ENCODE results near the gene SLC25A6.

DNA sequence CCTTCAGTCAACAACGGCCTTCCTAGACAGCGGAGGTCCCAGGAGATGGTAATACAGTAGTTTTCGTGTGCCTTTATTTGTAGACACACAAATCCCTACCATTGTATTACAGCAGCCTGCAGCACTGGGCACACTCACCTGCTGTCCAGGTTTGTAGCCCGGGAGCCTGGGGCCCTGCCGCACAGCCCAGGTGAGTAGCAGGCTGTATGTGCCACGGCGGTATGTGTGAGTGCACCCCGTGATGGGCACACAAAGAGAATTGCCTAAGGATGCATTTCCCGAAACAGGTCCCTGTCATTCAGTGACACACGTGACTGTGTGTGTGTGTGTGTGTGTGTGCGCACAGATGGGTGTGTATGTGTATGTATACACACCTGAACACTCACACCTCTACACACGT, 8.1 kb upstream of the SLC25A6 start:
- TF ChIP-seq CTCF (CRISPR knock-in tag; IDR thresholded peaks at IDR 0.05), result no peak
- TF ChIP-seq GMEB1 (CRISPR knock-in tag; IDR thresholded peaks at IDR 0.05; ENCODE audit: borderline replicate concordance), result no peak
- no peak for TF ChIP-seq ETV5 (CRISPR knock-in tag; IDR thresholded peaks at IDR 0.05; ENCODE audit: borderline replicate concordance)
- no peak; a peak in 1 of 4 replicates for TF ChIP-seq POLR2A (IDR thresholded peaks at IDR 0.05; ENCODE audit: insufficient read depth in 1 of 2, low read depth in 2 of 2, low read length in 2 of 2)
- TF ChIP-seq CENPT (CRISPR knock-in tag; IDR thresholded peaks at IDR 0.05; ENCODE audit: low read depth), result no peak
- TF ChIP-seq ARID2 (CRISPR knock-in tag; IDR thresholded peaks at IDR 0.05; ENCODE audit: borderline replicate concordance), result no peak
- no peak for TF ChIP-seq ZNF740 (CRISPR knock-in tag; IDR thresholded peaks at IDR 0.05)
- TF ChIP-seq SMAD1 (CRISPR knock-in tag; IDR thresholded peaks at IDR 0.05; ENCODE audit: borderline replicate concordance, low read depth), result no peak
- TF ChIP-seq SRSF9 (IDR thresholded peaks at IDR 0.05; ENCODE audit: borderline replicate concordance, insufficient read depth, low read depth, low read length, poor library complexity, severe bottlenecking), result no peak
- TF ChIP-seq SRF (IDR thresholded peaks at IDR 0.05; ENCODE audit: low read depth, low read length), result no peak
- no peak for TF ChIP-seq FOXO1 (CRISPR knock-in tag; IDR thresholded peaks at IDR 0.05)
- TF ChIP-seq ZNF792 (CRISPR knock-in tag; IDR thresholded peaks at IDR 0.05), result no peak
- TF ChIP-seq, protein P1, sequence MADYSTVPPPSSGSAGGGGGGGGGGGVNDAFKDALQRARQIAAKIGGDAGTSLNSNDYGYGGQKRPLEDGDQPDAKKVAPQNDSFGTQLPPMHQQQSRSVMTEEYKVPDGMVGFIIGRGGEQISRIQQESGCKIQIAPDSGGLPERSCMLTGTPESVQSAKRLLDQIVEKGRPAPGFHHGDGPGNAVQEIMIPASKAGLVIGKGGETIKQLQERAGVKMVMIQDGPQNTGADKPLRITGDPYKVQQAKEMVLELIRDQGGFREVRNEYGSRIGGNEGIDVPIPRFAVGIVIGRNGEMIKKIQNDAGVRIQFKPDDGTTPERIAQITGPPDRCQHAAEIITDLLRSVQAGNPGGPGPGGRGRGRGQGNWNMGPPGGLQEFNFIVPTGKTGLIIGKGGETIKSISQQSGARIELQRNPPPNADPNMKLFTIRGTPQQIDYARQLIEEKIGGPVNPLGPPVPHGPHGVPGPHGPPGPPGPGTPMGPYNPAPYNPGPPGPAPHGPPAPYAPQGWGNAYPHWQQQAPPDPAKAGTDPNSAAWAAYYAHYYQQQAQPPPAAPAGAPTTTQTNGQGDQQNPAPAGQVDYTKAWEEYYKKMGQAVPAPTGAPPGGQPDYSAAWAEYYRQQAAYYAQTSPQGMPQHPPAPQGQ (CRISPR knock-in tag; IDR thresholded peaks at IDR 0.05; ENCODE audit: borderline replicate concordance), result no peak
- TF ChIP-seq ZNF530 (CRISPR knock-in tag; IDR thresholded peaks at IDR 0.05; ENCODE audit: low read depth), result no peak
